HepG2 (cell line): ENCODE data around the gene OGFOD3. TPM values are rescaled to one million over a fixed set of nuclear protein-coding genes. Genes with fewer than 3 reads are reported as not detected.
A peak's percentile ranks its signal among the peaks of the same experiment; 100 is the strongest.

Experiments used
- CTCF ChIP-seq: sonication (generic); formaldehyde crosslinking; IDR thresholded peaks from 2 replicates; pipeline ENCODE4 v1.5.0; 2020; ENCODE audit warnings: mild to moderate bottlenecking, missing genetic modification reagents, moderate library complexity
- FUBP1 ChIP-seq: sonication (generic); formaldehyde crosslinking; IDR thresholded peaks from 2 replicates; pipeline ENCODE4 v1.5.1; 2020; ENCODE audit warnings: missing genetic modification reagents, mild to moderate bottlenecking, borderline replicate concordance
- KIAA2018 ChIP-seq: sonication (generic); formaldehyde crosslinking; IDR thresholded peaks from 2 replicates; pipeline ENCODE4 v1.5.0; 2020; ENCODE audit warnings: mild to moderate bottlenecking, missing genetic modification reagents, borderline replicate concordance
- RERE ChIP-seq: IDR thresholded peaks from 2 replicates; pipeline ENCODE4 v1.6.1; 2016; ENCODE audit warnings: low read depth, missing genetic modification reagents, missing compliant biosample characterization
- ZBTB8A ChIP-seq: sonication (generic); formaldehyde crosslinking; IDR thresholded peaks from 2 replicates; pipeline ENCODE4 v1.4.0; 2020; ENCODE audit warnings: mild to moderate bottlenecking, low read depth, missing genetic modification reagents, borderline replicate concordance
- ZNF296 ChIP-seq: sonication (generic); formaldehyde crosslinking; conservative IDR thresholded peaks from 2 replicates; pipeline ENCODE4 v1.5.0; 2020; ENCODE audit warnings: mild to moderate bottlenecking, missing genetic modification reagents
- ZNF33B ChIP-seq: sonication (generic); formaldehyde crosslinking; IDR thresholded peaks from 2 replicates; pipeline ENCODE4 v1.5.1; 2020; ENCODE audit warnings: mild to moderate bottlenecking, missing genetic modification reagents
- ZNF580 ChIP-seq: IDR thresholded peaks from 2 replicates; pipeline ENCODE4 v1.6.1; 2016; ENCODE audit warnings: low read depth, borderline replicate concordance
- ZNF746 ChIP-seq: sonication (generic); formaldehyde crosslinking; IDR thresholded peaks from 2 replicates; pipeline ENCODE4 v1.8.0; 2022; ENCODE audit warnings: mild to moderate bottlenecking, missing genetic modification reagents
- polyA plus RNA-seq, 8 experiments: library from polyadenylated mRNA; depleted of rRNA in 3 of 8; stranded (reverse) in 7 of 8; unstranded in 1 of 8; fragments of >200 nt; fragmentation: Illumina TruSeq in 4 of 8; extraction: Trizol in 4 of 8; gene quantifications; 2 replicates each; pipeline versions ENCODE4 v1.2.1 to v1.2.3, GENCODE V29; 2011 to 2016; ENCODE audit warnings: low read depth in 4 of 8, missing spikeins in 1 of 8, mixed read lengths in 1 of 8; ENCODE audit not compliant: insufficient read depth in 1 of 8
- total RNA-seq, 5 experiments: library from RNA; depleted of rRNA; stranded (reverse); fragments of >200 nt; fragmentation: Illumina TruSeq; extraction: Trizol; gene quantifications; 2 replicates each; pipeline ENCODE4 v1.2.3, GENCODE V29; 2016; ENCODE audit warnings: low read depth in 1 of 5

OGFOD3 gene
- total and polyA plus RNA-seq, 2 of the 13 experiments (the other 11 are each of a cell fraction or from before 2014, with no cell fraction given): 40.0 to 42.1 TPM

GRCh38 chr17:82458179-82458884 is 39.9 kb upstream of the OGFOD3 start, which contains the start of gene NARF (continued):
- TF ChIP-seq ZNF580 (CRISPR knock-in tag): peak; percentile 94
- TF ChIP-seq FUBP1 (CRISPR knock-in tag): no peak
- 0 out of 2 replicates have a peak, but pooled peaks have one; percentile 52 for TF ChIP-seq ZNF296 (CRISPR knock-in tag)
- TF ChIP-seq CTCF: no peak
- no peak; the same call in none of the 2 replicates for TF ChIP-seq ZNF33B (CRISPR knock-in tag)
- 0 out of 2 replicates have a peak, but pooled peaks have one; percentile 28 for TF ChIP-seq KIAA2018 (CRISPR knock-in tag)
- peak; percentile 94; the same call in 1 of the 2 replicates for TF ChIP-seq ZBTB8A (CRISPR knock-in tag)
- no peak; the same call in 1 of the 2 replicates for TF ChIP-seq ZNF746 (CRISPR knock-in tag)
- no peak; the same call in 1 of the 2 replicates for TF ChIP-seq RERE
